ENCODE measurements around the gene DISC1.

The DISC1 gene

DNA sequence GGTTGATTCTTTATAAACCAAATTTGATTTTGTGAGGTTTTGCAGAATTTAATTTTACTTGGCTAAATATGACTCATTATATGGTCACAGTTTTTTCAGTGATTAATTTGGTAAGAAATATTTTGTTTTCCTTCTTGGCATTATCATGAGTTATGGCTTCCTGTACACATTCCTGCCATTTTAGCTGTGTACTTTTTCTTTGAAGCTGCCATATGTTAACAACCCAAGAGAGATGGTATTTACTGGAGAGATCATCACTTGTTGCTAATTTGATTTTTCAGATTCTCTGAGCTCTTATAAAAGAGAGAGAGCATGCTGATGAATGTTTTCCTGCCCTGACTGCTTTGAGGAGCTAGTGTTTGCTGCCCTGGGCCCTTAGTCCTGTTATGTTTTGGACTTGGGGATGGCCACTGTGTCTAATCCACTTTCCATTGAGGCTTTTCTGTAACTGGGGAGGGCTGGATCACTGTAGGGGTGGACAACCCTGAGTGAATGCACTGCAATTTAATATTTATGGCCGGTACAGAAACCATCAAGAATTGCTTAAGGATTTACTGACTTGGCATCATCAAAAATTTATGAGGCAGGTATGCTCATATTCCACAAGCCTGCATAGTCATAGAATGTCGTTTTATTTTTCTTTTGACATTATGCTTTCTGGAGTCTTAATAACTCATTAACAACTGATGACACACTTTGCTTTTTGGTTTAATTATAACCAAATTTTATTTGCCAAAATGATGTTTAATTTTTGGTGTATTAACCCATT lies 200.9 kb downstream of the DISC1 start:
- no peak for DNase-seq

DNA sequence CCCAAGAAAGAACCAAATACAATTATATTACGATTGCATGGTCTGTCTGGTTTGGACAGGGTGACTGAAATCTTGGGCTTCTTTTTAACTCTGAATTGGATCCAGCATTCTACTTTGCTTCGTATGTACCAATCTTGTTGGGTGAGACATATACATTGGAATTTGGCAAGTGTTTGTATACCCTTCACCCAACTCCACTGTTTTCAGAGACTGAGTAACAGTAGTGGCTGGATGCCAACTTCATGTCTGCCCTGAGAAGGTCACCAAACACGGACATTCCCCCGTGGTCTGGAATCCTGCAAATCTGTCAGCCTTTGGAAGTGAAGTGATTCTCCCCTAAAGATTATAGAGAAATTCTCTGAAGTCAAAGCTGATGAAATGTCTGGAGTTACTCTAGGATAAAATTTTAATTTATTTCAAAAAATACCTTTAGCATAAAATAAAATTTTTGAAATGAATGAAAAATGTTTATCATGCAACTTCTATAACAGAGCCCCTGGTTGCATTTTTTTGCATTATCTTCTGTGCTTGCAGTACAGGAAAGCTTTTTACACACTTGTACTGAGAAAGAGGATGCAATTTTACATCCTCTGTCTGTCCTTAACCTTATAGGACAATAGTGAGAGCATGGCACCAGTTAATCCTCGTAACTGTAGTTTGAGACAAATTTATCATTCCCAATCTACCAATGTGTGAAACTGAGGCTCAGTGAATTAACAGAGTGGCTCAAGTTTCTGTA lies 201.8 kb downstream of the DISC1 start:
- no peak for DNase-seq

DNA sequence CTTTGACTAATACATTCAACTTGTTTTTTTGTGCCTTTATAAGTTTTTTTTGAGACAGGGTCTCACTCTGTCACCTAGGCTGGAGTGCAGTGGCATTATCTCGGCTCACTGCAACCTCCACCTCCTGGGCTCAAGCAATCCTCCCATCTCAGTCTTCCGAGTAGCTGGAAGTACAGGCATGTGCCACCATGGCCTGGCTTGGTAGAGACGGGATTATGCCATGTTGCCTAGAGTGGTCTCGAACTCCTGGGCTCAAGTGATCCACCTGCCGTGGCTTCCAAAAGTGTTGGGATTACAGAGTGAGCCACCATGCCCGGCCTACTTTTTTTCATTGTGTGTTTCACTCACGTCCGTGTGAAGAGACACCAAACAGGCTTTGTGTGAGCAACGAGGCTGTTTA lies 202.7 kb downstream of the DISC1 start:
- no peak for DNase-seq

DNA sequence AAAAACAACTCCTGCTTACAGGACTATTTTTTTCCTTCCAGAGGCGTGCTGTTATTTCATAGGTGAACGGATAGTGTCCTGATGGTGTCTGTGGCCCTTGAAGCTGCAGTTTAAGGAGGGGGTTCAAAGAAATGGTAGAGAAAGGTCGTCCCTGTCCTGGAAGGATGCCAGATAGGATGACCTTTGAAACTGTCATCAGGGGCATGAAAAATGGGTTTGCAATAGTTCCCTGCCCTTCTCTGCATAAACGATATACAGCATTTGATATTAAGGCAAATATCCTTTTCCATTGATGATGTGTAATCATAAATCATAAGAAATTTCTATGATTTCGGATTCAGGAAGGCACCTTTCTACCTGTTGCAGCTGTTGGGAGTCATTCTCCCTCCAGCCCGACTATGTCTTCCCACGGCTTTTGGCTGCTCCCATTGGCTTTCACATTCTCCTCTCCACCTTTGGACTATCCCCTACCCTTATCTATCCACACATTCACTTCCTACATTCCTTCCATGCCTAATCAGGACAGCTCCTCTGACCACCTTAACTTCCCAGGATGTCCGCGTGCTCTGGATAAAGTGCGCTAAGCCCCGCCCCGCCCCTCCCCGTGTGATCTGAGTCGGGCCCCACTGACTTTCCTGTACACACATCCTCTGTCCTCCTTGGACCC lies 209.8 kb downstream of the DISC1 start:
- DNase-seq = no peak

DNA sequence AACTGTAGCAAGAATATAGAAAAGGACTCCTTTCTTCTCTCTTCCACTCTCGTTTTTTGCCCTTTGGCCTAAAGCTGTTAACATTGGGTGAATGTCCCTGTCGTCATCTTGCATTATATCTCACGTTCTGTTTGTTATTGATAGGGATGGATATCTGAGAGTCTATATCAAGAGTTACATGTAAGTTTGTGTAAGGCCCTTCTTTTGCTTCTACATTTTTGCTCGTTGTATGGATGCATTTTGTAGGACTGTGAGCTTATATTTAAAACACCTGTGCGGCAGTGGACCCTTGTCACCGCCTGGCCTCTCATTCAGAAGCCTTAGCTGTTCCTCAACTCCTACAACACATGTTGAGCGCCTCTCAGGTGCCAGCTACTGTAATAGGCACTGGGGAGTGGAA lies 211.9 kb downstream of the DISC1 start:
- DNase-seq = no peak

DNA sequence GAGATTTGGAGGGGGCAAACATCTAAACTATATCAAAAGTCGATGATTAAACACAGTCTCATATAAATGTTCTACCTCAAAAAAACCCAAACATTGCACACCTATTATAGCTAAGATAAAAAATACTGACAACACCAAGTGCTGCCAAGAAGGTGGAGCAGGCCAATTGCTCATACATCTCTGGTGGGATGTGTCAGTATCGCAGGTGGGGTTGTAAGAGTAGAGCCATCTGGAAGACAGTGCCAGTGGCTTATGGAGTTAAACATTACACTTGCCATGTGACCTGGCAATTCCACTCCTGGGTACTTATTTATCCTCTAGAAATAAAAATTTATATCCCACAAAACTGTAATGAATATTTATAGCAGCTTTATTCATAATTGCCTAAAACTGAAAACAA lies 213.4 kb downstream of the DISC1 start:
- no peak for DNase-seq

DNA sequence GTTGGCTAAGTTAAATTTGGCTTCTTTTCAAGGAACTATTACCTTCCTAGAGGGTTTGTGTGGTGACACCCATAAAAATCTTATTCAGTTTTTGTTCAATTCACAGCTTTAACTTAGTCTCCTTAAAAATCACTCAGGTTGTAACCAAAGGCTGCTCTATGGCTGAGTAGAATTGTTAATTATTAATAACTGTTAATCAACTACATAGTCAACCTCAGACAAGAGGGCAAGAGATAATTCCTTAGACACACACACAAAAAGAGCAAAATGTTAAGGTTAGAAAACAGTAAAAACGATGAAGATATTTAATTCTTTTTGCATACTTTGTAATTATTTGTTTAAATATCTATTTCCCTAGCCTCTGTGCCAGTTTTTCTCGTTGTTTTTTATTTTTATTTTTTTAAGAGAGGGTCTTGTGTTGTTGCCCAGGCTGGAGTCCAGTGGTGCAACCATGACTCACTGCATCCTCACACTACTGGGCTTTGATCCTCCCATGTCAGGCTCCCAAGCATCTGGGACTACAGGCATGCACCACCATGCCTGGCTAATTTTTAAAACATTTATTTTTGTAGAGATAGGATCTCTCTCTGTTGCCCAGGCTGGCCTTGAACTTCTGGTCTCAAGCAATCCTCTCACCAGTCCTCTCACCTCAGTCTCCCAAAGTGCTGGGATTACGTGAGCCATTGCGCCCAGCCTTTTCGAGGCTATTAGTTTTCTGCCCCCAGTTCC lies 215.2 kb downstream of the DISC1 start:
- DNase-seq = no peak

DNA sequence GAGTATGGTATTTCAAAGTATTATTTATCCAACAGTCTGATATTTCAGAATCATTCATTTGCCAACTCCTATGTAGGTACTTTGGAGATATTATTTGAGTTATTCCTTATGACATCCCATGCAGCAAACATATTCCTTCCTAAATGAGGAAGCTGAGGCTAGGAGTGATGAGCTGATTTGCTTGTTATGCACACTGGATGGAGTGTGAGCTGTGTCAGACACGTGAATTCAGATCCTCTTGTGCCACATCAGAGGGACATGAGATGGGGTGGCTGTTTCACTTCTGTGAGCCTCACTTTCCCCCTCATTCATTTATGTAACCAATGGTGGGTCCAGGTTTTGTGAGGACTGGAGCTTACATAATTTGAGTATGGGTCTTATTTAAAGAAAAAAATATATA lies 215.9 kb downstream of the DISC1 start:
- no peak for DNase-seq

DNA sequence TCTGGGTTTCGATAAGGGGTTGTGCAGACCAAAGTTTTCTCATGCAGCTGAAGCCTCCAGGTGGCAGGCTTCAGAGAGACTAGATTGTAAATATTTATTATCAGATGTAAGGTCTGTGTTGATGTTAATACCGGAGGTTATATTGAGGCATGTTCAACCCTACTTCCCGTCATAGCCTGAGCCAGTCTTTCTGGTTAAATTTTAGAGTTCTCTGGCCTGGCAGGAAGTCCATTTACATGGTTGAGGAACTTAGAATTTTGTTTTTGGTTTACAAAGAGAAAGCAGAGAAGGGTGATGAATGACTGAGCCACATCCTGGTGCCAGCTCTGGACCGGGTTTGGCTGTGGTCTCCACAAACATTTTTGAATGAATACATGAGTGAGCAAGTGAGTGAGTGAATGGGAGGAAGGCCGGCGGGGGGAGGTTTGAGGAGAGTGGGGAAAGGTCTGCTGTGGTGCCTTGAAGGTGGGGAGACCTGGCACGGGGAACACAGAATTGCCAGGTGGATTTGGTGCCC lies 218.5 kb downstream of the DISC1 start:
- DNase-seq = no peak

DNA sequence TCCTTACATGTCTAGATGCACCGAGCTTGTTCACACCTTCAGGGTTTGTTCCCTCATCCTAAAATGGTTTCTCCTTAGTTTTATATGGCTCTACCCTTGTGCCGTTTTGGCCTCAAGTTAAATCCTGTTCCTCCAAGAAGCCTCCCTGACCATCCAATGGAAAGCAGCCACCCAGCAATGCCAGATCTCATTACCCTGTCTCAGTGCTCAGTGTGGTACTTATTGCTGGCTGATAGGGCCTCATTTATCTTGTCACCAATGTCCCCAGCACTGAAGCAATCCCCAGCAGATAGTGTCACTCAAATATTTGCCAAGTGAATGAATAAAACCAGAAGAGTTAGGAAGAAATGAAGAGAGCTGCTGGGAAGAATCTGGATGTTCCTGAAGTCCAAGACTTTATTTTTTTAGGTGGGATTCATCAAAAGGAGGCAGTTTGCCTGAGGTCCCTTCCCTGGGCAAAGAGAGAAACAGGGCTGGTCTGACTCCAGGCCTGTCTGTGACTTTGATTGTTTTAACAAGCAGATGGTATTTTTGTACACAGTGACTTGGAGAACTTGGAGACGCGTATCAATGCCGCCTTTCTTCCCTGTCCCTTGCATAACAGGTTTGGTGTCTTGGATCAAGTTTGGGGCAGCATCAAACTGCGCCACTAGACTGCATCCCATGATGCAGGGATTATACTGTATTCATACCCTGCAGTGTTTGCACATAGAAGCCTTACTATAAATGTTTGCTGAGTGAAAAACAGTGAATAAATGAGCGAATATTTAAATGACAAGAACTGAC lies 221.2 kb downstream of the DISC1 start:
- DNase-seq = no peak

DNA sequence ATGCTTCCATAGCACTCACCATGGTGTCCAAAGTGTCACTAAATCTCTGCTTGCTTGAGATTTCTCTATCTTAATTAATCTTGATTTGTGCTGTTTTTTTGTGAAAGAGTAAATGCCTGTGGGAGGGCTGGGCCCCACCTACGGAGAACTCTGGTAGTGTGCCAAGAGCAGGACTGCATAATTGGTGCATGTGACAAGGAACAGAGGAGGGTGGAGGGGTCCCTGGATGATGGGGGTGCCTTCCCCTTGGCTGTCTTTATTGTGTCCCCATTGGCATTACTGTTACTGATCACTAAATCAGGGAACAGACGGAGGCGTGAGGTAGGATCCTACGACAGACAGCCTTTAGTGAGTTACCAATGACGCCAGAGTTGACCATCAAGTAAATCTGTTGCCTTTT lies 223.4 kb downstream of the DISC1 start:
- DNase-seq = no peak

DNA sequence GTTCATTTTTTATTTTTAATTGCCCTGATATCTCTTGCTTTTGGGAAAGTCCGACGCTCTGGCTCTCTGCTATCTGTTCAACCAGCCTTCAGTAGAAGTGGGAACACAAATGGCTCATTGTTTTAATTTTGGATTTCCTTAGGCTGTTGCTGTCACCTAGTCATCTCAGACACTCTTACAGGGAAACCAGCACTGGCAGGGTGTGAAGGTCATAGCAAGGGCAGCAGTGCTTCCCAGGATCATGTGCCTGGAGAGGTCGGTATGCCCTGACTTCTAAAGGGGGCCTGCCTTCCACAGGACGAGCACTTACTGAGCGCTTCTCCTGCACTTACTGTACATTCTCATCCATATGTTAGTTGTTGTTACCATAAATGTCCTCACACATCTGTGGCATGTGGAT lies 224.2 kb downstream of the DISC1 start:
- DNase-seq = no peak

DNA sequence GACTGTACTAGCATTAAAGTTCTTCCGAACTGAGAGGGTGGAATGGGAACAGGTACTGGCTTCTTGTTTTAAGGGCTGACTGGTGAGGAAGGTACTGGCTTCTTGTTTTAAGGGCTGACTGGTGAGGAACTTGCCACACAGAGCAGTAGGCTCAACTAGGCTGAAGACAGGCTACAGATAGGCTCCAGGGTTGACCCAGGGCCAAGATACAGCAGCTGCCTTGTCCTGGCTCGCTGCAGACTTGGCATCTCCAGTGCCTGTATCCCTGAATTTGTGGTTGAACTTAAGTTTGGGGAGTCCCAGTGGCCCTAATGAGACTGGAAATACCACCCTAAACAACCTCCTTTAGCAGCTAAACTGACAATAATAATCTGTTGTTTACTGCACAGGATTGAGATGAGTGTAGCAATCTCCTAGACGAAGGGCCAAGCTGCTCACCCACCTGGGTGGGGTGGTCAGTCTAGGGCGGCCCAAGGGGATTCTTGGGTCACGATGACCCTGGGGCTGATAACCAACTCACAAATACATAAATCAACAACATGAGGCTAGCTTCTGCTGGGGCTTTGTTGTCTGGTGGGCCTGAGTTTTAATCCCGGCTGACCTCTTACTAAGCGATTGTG lies 227.1 kb downstream of the DISC1 start:
- DNase-seq = no peak

DNA sequence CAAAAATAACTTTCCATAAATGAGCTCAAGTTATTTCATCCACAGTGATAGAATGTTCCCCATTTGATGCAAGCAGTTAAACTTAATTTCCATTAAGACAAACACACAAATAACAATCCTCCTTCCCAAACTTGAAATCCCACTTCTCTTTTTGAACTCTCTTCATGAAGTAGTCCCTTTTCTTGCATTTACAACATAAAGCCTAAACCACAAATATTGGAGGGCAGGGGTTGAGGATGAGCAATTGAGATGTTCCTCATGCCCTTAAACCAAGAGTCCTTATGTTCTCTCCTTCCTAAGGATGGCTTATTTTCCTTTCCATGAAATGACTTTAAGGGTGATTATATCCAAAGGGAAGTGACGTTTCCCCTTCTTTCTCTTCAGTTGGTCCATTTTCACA lies 228.8 kb downstream of the DISC1 start:
- no peak for DNase-seq

DNA sequence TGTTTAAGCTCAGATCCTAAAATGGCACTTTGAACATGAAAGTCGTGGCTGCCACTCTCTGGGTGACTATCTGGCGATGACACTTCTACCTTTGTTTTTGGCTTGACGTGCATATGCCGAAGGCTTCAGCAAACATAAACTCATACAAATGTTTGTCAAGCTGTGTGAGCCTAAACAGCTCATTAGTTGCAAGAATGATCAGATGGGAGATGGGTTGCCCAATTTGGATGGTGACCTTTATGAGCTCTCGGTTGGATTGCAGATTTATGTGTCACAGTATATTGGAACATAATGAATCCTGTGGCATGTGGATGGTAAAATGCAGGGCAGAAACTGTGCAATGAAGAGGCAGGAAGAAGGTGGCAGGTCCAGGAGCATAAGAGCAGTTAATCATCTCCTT lies 229.3 kb downstream of the DISC1 start:
- no peak for DNase-seq

DNA sequence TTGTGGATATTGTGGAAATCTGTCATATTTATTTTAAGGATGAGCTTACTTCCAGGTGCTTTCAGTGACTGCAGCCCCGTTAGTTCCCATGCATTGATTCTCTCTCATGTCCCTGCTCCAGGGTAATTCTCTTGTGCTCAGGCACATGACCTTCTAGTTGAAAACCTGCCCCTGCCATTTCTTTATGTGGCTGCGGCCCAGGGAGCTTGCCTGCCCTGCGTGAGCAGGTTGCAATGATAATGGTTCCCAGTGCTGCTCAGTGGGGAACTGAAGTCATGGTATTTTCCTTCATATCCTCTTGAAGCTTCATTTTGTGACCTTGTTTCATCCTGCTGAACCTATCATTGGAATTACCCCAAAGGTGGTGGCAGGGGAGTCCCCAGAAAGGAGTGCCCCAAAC lies 229.8 kb downstream of the DISC1 start:
- DNase-seq = no peak

DNA sequence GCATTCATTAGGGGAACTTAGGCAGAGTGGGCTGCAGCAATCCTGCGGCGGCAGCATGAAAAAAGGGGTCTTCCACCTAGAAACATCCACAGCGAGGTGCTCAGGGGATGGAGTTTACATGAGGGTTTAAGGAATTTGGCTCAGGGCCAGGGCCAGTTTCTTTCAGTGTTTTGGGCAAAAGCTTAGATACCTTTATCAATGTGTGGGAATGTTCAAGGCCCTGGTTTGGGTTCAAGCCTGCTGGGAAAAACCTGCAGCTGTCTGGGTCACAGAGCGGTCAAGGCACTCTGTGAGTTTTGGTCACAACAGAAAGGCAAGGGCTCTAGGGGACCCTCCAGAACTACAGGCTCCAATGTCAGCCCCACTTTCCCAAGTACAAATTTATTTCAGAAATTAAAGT lies 230.3 kb downstream of the DISC1 start:
- no peak for DNase-seq

DNA sequence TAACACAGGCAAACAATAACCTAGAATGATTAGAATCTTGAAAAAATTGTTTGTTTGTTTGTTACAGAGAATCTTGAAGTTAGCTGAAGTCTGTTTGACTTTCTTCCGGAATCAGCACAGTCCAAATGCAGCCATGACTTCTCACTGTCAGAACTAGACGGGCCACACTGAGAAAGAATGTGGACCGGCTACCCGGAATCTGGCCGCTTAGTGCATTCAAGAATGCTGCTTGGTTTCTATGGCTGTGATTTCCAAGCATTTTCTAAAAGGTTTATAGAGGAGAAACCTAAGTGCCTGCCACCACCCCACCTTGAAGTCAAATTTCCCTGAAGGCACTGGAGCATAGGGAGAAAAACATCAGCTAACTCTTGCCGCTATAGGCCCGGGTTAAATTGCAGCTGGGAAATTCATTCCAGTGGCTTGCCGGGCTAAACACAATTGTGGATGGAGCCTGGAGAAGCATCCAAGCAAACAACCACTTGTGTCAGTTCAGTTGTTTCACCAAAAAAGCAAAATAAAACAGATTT lies 231.1 kb downstream of the DISC1 start:
- no peak for DNase-seq

DNA sequence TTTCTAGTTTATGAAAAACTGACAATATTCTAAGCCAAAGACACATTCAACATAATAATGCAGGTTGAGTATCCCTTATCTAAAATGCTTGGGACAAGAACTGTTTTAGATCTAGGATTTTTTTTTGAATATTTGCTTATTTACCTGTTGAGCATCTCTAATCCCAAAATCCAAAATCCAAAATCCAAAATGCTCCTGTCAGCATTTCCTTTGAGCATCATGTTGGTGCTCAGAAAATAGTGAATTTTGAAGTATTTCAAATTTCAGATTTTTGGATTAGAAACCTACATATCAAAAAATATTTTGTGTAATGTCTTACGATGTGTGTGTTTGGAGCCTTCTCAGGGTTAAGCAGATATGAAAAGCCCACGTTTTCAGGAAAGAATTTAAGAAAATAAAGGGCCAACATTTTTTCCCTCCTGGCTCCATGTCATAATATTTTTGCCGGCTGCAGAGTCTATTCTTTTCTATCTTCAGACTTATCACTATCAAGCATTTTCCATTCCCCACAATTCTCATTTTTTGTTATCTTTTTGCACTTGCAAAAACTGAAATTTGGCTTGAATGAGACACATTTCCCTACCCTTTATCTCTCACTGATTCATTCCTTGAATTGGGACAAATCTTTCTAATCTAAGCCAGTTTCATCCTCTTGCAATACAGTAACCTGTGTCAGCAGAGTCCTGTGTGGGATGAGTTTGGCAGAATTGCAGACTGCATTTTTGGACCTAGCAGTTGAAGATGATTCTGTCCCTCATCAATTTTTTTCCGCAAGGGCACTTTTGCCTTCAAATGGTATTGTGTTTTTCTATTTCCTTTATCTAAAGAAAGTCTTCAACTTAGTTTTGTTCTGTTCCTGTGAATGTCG lies 233.9 kb downstream of the DISC1 start:
- no peak for DNase-seq
